IPS DF 19.7 (cell line): ENCODE data around the gene TERB1.
"Not testable (repeated sequence)": the region's sequence is repeated elsewhere in the genome, so short reads cannot be mapped to it uniquely, and the experiment has no call there.

Experiments
- DNase-seq: peaks from one replicate; pipeline ENCODE4 v3.0.0-alpha.2; 2013; ENCODE audit warnings: low read depth, low spot score

The TERB1 gene

DNA sequence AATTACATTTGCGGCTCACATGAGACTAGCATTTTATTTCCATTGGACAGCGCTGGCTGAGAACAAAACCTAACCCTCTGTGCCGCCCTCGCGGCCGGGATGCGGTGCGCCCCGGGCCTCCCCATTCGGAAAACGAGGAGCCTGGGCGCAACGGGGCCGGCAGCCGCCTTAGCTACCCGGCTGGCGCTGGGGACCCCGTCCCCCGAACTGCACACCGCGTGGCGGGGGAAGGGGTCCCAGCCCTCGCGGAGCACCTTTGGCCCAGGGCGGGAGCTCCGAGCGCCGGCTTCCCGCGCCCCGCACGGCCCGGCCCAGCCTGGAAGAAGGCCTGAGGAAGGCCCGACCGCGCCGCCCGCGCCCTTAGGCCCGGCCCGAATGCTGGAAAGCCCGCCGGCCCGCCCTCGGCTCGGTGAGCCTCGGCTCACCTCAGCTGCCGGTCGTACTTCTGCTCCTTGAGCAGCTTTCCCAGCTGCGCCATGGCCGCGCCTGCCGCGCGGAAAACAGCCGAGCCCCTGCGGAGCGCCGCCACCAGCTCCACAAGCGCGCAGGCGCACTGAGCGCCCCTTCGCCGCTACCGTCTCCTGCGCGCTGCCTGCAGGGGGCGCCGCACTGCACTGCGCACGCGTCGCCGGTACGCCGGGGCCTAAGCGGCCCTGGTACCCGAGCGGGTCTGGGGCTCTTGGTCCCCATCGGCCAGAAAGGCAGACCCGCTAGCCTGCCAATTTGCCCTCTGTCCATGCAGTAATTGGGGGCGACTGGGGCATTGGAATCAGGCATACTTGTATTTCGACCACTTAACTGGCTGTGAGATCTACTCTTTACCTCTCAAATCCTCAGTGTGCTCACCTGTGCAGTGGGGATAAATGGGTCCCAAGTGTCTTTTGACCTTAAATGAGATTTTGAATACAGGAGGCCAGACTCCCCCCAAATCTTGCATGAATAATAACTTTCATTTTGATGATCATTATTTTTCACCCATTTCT lies 29.3 kb upstream of the TERB1 start, which contains the start of gene NAE1:
NAE1 (minus strand) TSS at position 555 of the 983 bp plus-strand sequence; CDS start at position 478, 77 bp downstream.
- peak; percentile 40 for DNase-seq

DNA sequence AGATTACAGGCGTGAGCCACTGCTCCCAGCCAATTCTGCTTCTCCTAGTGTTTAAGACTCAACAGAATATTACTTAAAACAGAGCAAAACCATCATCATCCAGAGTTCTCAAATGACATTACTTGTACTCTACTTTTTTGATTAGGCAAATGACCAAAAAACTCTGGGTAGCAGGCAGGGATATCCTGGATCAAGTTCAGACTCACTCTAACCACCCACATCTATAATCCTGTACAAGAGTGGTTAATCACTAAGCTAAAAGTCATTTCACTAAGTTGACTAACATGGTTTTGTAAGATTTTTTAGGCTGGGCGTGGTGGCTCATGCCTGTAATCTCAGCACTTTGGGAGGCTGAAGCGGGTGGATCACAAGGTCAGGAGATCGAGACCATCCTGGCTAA lies 22.6 kb upstream of the TERB1 start:
- no peak for DNase-seq

DNA sequence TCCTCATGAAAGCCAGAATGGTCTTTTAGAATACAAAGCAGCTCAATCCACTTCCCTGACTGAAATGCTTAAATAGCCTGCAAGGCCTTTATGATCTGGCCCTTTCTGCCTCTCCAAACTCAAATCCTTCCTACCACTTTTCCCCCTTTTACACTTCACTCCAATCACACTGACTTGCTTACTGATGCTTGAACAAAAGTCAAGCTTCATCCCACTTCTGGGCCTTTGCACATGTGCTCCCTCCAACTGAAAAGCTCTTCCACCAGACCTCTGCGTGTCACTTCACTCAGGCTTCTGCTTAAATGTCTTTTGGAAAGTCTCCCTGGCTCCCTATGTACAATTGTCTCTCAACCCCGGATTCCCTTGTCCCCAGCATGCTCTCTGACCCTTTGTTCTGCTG lies 13.3 kb upstream of the TERB1 start:
- DNase-seq, result no peak

DNA sequence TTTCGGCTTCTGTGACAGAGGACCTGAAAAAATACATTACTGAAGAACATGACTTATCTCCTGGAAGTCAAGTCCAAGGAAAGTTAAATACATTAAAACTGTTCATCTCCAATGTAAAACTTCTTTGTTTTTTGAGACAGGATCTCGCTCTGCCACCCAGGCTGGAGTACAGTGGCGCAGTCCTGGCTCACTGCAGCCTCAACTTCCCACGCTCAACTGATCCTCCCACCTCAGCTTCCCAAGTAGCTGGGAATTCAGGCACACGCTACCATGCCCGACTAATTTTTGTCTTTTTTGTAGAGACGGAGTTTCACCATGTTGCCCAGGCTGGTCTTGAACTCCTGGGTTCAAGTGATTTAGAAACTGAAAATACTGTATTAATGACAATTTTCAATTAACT lies 9.7 kb upstream of the TERB1 start:
- DNase-seq, result no peak

DNA sequence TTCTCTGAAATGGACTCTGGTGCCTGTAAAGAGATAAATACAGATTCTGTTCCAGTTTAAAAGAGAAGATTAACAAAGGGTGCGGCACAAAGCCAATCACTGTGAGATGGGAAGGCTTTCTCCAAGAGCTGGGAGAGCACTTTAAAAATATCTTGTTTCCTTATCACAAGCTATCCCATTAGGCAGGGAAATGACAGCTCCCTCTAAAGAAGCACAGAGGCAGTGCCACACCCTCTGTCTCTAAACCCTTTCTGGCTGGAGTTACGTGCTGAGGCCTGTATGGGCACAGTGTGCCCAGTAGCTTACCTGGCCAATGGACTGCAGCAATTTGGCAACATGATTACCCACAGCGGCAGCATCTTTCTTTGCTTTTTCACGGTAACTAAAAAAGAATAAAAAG lies 9.0 kb upstream of the TERB1 start:
- DNase-seq, result no peak

DNA sequence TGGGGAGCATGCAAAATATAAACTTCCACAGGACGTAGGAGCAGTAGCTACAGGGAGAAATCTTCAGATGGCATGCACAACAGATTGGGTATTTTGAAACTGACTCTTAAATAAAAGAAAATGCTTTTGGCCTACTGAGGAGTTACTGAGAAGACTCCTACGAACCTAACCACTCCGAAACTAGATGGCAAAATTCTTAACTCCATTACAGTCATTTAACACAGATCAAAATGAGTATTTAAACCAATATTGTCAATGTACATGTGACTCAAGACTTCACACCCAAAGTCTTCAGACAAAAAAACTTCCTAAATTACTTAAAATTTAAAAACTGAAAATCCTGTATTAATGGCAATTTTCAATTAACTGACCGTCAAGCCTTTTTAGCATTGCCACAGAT lies 8.4 kb upstream of the TERB1 start:
- DNase-seq, result no peak

DNA sequence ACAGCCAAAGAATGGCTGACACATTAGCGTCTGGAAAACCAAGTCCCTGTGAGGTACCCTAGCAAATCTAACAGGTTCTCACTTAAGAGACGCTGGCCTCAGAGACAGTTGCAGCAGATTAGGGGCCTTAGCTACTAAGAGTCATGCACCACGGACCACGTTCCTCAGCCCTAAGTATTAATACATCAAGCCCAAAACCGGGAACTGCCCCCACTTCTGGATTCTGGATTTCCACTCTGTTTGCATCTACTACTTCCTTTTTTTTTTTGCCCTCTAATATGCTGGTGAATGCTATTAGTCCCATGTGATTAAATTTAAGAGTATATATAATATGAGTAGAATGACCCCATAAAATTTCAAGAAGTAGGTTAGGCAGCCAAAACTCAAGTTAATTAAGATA lies 775 bp upstream of the TERB1 start:
- DNase-seq, result no peak

DNA sequence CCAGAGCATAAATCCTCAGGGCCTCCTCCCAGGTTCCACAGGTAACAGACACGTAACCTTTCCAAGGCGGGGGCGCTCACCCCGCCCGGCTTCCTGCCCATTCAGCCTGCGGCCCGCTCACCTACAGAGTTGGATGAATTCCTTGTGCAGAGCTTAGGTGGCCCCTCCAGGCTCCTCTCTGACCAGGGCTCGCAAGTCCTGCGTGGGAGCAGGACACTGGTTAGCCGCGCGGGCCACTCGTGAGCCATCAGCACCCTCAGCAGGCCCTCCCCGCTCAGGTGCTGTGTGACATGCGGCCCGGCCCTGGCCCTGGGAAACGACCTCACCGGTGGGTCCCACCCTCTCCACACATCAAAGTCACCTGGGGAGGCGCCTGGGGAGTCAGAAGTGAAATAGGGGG lies 528 bp downstream of the TERB1 start:
- no peak for DNase-seq

DNA sequence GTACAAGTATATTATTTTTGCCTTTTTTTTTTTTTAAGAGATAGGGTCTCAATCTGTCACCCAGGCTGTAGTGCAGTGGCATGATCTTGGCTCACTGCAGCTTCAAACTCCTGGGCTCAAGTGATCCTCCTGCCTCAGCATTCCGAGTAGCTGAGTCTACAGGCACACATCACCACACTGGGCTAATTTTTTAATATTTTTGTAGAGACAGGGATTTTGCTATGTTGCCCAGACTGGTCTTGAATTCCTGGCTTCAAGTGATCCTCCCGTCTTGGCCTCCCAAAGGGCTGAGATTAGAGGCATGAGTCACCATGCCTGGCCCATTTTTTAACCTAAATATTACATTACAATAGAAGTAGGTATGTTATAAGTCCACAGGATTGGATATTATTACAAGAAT lies 3.2 kb downstream of the TERB1 start:
- no peak for DNase-seq

DNA sequence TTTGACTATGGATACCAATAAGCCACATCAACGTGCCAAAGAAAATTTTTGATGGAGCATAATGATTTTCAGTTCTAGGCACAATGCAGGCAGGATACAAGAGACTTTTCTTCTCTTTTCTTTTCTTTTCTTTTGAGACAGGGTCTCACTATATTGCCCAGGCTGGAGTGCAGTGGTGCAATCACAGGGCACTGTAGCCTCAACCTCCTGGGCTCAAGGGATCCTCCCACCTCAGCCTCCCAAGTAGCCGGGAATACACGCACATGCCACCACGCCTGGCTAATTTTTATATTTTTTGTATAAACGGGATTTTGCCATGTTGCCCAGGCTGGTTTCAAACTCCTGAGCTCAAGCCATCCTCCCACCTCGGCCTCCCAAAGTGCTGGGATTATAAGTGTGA lies 7.4 kb downstream of the TERB1 start:
- not testable (repeated sequence) for DNase-seq

DNA sequence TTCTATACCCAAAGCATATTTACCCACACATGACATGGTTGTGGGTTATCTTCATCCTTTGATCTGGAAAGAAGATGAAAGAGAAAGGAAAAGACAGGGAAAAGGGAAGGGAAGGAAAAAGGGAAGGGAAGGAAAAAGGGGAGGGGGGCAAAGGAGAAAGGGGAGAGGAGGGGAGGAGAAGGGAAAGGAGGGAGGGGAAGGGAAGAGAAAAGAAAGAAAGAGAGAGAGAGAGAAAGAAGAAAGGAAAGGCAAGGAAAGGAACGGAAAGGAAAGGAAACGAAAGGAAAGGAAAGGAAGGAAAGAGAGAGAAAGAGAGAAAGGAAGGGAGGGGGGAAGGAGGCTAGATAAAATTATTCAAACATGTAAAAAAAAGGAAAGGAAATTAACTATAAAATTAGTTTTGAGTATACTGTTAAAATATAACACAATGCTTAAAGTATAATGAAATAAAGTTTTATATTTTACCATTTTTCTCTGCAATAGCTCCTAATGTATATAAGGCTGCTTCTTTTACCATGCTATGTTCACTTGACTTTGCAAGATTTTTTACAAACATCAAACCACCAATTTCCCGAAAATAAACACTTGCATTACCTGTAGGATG lies 11.2 kb downstream of the TERB1 start:
- DNase-seq, result no peak

DNA sequence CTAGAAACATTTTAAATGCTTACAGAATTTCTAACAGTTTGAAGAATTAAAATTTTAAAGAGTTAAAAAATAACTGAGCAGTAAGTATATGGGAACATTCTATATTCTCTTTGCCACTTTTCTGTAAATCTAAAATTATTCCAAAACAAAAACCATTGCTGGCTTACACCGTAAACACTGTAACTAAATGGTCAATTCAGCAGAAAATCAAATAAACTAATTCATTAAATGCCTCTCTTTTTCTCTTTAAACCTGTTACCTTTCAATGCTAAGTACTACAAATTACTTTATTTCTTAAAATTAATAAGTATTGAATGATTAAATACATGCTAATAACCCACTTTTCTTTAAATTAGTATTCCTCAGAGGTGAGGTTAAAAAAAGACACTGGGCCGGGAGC lies 14.0 kb downstream of the TERB1 start:
- DNase-seq, result no peak

DNA sequence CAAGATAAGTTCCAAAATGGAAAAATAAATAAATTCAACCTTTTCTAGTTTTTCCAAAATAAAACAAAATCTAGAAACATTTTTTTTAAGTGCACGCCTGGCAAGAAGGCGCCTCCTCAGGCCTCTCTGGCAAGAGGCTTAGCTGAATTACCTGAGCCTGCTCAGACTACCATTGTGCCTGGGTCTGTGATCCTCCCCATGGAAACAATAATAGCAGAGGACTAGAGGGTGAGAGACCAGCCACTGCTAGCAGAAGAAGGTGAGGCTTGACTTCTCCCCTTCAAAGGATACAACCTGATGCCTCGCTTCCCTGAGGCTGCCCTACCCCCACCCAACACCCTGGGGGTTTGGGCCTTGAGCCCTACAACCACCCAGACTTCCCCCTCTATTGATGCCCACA lies 14.8 kb downstream of the TERB1 start:
- DNase-seq, result no peak

DNA sequence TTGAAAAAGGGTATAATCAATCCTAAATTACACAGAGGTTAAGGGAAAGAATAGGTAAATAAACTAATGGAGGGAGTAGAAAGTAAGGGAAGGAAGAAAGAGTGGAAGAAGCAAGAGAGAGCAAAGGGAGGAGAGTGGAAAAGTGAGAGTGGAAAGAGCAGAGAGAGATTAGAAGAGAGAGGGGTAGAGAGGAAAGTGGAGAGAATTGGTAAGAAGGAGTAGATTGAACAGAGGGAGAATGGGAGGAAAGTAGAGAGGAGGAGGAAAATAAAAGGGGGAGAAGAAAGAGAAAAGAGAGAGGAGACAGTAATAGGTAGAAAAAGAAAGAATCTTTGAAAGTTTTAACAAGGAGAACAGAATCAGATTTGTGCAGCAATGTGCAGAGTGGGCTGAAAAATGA lies 24.9 kb downstream of the TERB1 start:
- DNase-seq, result no peak

DNA sequence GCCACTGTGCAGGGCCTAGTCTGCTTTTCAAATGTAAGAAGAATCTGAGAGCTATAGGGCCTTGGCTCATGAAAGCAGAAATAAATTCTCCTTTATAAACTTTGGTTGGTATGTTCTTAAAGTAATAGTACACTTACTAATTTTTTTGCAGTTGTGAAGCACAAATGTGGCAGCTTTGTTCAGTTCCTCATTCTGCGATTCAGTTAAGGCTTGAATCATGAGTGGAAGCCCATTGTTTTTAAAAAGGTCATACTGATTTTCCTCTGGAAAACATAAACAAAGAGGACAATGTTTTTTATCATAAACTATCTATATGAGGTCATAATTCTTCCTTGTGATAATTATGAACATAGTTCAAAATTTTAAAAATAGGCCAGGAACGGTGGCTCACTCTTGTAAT lies 26.4 kb downstream of the TERB1 start:
- DNase-seq, result no peak

DNA sequence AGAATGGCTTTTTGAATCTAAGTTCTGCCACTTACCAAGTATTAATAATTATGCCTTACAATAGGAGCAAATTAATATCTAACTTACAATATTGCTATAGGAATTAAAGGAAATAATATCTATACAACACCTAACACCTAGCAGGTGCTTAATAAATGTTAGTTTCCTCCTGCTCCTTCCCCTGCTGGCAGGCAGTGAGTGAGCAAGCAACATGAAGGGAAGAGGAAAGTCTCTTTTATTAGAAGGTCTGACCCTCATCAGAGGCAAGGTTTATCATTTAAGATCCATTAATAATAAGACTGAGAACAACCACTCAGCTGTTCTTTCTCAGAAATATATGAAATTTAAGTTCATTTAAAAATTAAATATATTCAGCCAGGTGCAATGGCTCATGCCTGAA lies 43.3 kb downstream of the TERB1 start:
- no peak for DNase-seq

DNA sequence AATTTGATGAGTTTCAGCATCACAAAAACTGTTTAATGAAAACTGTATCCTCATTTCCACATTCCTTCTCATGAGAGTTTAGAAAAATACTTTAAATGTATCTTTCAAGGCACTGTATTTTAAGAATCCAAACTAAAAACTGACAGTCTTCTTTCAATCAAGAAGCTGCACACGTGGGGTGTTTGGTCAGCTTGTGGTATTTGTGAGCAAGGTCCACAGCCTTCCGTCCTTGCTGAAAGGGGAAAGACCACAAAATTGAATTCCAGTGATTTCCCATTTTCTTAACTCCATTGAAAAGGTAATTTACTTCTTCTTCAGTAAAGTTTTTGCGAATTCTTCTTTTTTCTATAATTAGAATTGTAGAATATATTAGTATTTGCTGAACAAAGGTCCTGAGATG lies 46.6 kb downstream of the TERB1 start:
- DNase-seq, result no peak

DNA sequence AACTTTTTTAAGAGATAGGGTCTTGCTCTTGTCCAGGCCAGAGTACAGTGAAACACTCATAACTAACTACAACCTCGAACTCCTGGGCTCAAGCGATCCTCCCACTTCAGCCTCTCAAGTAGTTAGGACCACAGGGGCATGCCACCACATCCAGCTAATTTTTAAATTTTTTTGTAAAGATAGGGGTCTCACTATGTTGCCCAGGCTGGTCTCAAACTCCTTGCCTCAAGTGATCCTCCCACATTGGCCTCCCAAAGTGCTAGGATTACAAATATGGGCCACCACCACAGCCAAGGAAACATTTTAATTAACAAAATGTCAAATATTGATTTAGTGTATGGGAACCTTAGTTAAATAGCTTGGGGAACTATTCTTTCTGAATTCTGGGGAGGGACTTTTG lies 47.2 kb downstream of the TERB1 start:
- no peak for DNase-seq

DNA sequence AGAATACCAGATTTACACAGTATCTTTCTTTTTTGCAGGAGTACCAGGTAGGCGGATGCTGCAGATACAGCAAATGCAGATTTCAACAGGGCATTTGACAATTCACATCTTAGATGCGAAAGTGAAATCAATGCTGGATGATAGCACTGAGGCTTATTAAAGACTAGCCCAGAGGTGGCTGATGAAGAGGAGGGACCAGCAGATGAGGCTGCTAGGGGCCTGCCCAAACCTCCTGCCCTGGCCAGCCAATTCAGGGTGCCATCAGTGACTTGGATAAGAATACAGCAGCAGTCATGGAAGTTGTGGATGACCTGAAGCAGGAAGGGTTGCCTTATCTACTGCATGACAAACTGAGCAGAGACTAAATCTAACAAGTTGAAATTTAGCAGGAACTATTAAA lies 48.4 kb downstream of the TERB1 start:
- no peak for DNase-seq

DNA sequence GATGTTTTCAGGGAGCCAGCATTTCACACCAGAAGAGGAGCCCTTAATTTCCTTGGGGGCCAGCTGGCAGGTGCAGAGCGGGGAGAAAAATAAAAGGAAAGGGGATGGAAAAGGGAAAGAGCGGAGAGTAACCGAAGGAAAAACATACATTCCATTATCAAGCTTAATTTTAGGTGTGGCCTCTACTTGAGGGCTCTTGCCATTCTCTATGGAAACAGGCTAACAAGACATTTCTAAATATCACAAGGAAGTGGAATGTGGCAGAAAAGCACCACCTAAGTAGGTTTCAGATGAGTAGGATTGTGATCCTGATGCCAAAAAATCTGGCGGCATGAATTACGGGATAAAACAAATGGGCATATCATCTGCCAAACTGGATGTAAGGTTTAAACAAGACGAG lies 49.0 kb downstream of the TERB1 start:
- no peak for DNase-seq

DNA sequence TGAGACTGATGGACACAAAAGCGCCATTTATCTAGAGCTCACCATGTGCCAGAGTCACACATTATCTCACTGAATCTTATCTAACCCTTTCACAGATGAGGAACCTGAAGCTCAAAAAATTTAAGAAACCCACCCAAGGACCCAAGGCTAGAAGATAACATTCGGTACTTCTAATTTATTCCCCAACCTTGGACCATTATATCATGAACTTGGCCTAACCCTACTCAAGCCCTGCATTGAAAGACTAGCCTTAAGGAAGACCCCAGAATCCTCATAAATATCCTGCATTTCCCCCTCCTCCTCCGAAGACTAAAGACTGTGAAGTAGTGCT lies 49.4 kb downstream of the TERB1 start:
- no peak for DNase-seq

DNA sequence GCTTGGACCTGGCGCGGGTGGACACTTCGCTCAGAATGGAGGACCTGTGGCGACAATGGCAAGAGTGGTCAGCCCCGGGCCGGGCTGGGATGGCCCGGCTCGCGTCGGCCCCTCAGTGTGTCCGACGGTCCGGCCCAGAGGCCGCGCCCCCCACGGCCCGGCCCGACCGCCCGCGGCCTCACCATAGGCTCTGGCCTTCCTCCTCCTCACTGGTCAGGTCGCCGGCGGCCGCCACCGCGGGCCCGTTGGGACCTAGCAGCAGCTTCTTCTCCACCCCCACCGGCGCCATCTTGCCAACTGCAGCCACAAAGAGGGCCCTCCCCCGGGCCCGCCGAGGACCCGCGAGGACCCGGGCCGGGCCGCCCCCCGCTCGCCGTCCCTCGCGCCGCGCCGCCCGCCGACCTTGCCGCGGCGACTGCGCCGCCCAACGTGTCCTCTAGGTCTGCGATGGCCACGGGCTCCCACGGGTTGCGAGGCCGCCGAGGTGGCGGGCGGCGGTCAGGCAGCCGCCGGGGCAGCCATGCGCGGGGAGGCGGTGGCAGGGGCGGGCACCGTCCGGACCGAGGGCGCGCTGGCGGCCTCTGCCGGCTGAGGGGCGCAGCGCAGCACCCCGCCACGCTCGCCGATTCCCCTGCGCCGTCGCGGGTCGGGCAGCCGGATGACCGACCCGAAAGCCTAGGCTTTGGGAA lies 49.9 kb downstream of the TERB1 start, which contains the start of gene DYNC1LI2:
DYNC1LI2 (minus strand) TSS at position 307 of the 689 bp plus-strand sequence; CDS start at position 289, 18 bp downstream.
- DNase-seq, result no peak

DNA sequence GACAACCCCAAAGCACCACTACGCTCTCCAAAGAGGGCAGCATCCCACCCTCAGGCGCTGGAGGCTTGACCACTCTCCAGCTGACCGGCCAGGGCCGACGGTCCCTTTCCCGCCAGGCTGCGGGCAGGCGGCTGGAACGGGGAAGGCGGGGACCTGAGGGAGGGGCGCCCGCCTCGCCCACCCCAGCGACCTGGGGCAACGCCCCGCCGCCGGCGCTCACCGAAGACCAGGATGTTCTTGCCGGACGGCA lies 50.4 kb downstream of the TERB1 start:
- no peak for DNase-seq
